NOMO-1 treated with DMSO at 0.1 percent for 48 hours (cell line): ENCODE results near the gene ATP2B2.

Source experiments
- DNase-seq: peaks from one replicate; lab custom pipeline; 2025; ENCODE audit not compliant: unreplicated experiment; lab: John Stamatoyannopoulos, UW

ATP2B2 gene

DNA sequence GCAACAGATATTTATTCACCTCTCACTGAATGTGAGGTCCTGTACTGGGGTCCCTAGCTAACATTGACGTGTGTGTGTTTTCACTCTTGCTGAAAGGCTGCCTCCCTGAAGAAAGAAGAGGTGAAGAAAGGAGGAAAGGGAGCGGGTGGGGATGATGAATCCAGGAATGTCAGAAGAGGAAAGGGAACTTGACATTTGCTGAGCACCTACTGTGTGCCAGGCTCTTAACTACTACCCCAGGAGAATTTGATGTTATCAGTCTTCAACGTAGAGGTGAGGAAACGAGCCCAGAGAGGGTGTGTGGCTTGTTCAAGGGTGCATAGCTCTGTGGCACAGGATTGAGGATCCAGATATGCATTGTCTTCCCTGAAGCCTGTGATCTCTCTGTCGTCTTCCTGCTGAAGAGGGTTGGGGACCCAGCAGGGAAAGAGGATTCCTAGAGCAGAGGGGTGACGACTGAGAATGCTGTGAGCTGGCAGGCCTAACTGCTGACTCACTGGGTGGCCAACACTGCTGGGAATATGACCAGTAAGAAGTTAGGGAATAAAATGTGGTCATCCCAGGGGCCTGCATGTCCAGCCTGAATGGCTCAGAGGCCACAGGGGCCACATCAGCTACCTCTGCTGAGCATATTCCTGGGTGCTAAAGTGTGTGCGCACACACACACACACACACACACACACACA, 6.6 kb upstream of the ATP2B2 start:
- DNase-seq = no peak

DNA sequence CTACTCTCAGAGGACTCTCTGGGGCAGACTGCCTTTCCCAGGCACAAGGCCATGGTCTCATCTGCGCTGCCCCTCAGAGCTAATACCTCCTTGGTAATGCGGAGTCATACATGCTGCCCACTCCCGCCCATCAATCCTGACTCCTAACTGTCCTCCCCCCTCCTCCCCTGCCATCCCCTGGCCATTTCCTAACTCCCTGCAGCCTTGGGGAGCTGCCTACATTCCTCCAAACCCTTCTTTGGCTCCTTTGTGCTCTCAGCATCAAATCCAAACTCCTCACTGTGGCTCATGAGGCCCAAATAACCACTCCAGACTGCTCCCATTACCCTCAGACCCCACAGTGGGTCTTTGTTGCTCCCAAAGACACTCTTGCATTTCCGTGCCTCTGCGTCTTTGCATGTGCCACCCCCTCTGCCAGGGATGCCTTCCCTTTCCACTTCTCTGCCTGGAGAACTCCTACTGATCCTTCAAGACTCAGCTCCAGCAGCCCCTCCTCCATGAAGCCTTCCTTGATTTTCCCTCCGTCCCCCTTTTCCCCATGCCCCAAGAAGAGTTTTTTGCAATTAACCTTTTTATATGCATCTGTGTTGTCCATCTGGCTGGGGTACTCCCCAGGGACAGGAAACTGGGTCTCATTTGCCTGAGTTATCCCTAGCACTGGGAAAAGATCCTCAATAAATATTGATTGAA, 5.5 kb upstream of the ATP2B2 start:
- DNase-seq = no peak

DNA sequence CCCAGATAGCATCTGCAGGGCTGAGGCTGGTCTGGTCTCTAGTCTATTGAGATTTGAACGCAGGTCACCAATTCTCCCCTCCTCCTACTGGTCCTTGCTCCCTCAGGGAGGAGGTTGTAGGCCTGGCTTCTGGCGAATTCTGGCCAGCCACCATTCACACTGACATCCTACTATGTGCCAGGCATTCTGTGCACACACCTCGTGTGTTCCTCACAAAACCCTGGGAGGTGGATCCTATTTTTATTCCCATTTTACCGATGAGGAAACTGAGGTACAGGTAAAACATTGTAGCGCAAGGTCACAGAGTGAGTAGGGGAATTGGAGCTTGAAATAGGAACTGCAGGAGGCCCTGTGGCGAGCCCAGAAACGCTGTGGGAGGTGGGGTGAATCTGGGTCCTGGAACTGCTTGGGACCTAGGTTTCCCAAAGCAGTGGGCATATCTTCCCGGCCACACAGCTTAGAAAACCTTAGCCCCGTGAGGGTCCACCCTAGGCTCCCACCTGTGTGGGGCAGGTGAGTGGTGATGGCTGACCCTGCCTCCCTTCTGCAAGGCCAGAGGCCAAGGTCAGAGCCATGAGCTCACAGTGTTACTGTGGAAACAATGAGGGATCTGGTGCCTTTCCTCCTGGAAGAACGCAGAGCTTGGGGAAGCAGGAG, 4.8 kb upstream of the ATP2B2 start:
- no peak for DNase-seq

DNA sequence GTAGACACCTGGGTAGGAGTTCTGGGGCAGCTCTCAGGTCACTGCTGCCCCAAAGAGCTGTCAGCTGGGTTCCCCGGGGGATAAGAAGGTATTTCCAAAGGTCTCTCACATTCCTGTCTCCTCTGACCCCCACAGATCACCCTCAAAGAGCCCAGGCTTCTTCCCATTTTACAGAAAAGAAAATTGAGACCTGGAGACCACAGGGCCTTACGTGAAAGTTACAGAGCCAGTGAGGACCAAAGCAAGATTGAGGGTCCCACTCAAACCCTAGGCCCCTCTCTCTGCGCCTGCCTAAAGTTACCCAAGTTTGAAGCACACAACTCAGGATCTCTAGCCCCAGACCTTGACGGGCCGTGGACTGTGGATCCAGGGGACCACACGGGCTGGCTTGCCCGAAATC, 3.9 kb upstream of the ATP2B2 start:
- DNase-seq = no peak

DNA sequence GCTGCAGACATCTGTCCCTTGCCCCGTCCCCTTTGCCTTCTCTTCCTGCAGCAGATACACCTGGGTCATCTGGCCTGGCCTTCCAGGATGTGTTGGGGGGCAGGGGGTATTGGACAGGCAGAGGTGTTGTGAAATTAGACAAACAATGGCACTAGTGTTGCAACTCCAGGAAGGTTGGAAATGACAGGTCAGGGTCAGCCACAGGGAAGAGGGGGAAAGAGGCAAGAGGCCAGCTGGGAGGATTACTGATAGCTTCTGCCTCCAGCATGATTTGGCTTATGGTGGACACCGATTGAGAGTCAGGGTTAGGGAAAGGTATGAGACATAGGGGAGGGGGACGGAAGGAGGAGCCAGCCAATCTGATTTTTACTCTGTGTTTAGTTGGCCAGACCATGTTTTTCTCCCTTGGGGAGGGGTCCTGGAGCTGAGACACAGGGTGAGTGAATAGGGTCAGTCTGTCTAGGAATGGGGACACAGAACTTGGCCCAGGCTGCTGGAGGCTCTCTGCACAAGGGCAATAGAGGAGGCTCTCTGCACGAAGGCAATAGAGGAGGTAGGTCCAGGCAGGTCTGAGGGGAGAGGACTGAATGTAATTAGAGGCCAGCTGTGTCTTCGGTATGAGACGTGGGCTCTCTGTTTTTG, 3.4 kb upstream of the ATP2B2 start:
- DNase-seq = no peak

DNA sequence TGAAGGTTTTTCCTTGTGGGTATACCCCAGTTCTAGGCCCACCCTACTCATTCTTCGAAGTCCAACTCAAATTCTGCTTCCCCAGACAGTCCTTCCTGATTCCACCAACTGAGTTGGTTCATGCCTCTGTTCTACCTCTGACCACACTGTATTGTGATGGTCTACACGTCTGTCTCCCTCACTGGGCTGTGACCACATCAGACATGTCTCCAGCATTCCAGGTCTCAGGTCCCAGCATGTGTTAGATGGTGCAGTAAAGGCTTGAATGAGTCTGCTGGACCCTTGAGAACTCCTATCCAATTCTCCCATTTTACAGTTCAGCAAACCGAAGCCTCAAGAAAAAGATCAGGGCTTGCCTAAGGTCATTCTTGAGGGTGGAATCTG, 2.8 kb upstream of the ATP2B2 start:
- DNase-seq = no peak

DNA sequence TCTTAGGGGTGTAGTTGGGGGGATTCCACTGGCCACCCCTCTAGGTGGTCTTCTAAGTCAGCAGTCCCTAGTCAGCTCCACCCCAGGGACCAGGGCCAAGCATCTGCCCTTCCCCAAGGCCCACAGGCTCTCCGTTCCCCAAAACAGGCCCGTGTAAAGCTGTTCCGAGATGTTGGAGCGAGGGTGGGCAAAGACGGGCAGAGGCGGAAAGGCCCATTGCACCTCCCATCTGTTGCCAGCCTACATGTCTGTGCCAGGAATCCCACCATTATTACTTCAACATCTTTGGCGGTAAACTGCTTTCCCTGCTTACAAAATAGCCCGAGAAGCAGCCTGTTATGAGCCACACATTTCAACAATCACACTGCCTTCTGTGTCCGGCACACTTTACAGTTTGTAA, 1.9 kb upstream of the ATP2B2 start:
- DNase-seq = no peak

DNA sequence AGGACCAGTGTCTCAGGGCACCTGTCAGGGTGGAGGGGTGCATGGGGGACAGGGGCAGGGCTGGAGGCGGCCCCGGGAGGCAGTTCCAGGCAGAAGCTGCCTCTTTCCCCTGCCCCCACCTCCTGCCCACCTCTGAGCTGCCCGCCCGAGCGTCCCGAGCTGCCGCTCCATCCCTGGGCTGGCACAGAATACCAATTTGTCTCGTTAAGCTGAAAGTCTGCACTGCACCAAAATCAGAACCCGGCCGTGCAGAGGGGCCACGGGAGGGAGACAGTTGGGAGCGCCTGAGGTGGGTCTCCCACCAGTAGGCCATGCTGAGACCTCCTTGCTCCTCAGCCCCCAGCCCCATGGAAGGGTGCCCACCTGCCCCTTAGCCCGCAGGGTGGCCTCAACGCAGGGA, 1.3 kb upstream of the ATP2B2 start:
- DNase-seq = no peak

DNA sequence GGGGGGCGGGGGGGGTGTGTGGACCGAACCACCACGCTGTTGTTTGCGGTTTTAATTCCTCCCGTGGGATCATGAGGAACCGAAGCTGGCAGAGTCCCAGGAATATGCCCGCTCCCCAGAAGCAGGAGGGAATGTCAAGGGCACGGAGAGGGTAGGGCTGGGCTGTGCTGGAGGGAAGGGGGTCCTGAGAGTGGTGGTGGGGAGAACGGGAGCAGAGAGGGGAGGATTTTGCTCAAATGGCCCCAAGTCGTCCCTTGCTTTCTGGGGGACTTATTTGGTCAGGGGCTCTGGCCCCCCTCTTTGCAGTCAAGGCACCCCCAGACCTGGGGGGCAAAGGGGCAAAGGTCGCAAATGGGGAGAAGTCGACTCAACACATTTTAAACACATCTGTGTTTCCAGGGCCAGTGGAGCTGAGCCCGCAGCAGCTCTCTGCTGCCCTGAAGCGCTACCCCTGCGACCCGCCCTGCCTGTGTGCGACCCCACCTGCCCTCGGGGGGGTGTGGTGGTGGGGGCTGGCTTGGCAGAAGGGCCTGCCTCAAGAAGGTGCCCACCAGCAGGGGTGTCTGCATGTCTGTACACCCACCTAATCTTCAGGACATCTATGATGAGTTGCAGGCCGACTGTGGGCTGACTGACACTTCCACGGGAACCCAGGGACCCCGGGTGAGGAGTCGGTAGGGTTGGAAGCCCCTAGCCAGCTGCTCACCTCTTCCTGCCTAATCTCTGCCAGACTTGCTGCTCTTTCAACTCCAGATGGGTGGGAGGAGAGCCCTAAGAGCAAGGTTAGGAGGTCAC, 602 bp upstream of the ATP2B2 start:
- no peak for DNase-seq

DNA sequence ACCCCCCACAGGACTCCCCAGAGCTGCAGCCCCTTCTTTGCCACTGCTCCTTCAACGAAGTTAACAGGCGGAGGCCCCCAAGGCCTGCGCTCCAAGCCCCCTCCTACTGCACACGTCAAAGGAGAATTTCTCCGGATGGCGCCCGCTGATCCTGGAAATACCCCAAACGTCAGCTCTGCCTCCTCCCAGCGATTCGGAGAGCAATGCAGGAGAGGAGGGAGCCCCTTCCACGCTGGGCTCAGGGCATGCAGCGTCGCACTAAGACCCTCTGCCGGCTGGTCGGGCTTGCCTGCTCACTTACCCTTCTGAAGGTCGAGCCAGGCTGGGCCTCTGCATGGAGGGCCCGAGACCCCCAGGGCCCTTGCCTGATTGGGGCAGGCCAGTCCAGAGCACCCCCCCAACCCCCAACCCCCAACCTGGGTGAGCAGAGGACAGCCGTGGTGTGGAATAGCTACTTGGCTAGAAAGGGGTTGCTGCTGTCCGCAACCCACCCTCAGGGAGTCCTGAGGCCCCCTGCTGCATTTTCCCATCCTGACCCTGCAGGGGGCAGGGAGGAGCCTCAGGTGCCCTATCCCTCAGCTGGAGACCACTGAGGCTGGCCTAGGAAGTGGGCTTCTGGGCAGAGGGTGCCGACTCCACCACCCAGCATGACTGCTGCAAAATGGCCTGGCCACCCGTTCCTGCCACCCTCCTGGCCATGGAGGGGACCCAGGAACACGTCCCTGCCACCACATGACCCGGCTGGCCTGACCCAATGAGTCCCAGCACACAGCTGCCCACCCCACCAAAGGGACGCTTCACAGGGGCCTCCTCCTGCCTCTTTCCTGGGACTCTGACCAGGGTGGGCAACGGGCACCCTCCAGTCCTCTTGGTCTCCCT, 976 bp downstream of the ATP2B2 start:
- no peak for DNase-seq

DNA sequence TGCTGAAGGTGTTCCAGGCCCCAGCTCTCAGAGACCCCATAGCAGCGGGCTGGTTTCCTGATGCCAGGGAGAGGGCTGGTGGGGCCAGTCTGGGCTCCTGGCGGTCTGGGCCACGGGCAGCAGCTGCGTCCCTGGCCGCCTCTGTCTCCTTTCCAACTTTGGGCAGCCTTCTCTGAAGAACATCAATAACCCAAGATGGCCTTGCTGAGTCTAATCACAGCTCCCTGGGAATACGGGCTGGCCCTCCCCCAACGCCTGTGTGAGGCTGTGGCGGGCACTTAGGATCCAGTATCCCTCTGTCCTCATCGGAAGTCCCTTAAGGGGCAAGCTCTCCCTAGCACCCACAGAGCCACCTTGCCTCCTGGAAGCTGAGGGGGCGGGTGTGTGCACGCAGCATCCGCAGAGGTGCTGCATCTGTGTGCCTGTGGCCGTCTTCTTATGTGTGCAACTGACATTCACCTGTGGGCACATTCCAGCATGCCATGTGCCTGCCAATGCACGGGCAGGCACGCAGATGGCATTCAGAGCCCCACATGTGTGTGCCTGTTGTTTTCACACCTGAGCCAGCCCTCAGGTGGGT, 2.1 kb downstream of the ATP2B2 start:
- DNase-seq = no peak

DNA sequence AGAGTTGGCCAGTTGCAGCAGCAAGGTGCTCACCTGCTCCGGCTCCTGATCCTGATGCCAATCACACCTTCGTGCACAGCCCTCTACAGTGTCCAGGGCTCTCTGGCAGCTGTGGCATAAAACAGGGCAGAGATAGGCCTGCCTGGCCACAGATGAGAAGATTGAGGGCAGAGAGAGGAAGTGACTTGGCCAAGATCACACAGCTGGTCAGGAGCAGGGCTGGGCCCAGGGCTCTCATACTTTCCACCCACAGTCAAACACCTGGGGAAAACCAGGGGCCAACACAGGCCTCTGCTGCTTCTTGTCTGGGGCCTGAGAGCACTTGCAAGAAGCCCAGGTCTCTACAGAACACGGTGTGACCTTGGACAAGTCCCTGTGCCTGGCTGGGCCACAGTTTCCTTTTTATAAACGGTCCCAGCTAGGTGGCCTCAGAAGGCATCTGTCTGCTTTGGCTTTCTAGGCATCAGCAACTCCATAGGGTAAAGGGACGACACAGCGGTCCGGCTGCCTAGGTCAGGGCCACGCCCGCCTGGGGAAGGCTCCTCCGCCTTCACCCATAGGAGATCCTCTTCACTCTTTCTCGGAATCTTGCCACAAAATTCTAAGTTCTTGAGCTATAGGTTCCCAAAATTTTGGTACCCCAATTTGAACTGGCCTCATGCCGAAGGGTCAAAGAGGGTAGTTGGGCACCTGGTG, 3.1 kb downstream of the ATP2B2 start:
- DNase-seq = no peak

DNA sequence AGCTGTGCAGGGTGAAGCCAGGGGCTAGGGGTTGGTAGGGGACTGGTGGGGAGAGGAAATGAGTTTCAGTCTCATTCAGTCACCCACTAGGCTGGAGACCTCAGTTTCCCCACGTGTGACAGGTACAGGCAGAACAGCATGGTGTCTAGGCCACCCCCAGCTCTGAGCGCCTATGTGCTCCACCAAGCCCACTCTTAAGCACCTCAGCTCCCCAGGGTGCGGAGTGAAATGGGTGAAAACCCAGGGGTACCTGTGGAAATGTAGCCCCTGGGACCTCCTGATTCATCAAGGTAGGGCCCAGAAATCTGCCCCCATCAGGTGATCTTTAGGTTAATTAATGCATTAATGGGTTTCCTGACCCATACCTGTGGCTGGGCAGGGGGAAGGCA, 3.7 kb downstream of the ATP2B2 start:
- no peak for DNase-seq

DNA sequence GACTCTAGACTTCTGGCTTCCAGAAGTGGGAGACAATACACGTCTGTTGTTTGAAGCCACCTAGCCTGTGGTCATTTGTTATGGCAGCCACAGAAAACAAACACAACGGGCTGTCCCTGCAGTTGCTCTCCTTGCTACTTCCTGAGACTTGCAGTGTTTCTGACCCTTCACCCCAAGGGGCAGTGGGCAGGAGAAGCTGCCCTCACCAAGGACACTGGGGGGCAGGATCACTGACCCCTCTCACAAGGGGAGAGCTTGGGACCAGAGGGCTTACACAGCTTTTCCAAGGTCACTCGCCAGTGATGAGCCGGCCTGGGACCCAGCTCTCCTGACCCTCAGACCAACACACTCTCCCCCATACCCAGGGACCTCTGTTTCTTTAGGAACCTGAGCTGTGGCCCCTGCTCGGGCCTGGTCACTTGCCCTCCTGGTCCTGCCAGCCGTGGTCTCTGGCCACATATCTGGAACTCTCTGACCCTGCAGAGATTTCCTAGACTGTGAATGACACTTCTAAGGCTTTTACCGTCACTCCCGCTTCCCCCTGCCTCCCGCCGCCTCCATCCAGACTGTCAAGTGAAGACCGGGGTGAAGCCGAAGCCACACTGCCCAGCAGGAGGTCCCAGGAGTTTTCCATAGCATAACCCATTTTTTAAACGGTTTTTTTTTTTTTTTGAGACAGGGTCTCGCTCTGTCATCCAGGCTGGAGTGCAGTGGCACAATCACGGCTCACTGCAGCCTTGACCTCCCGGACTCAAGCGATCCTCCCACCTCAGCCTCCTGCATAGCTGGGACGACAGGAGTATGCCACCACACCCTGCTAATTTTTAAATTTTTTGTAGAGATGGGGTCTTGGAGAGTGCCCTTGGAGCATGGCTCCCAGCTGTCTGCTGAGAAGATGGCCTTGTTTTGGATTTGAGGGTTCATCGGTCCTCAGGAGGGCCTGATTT, 4.4 kb downstream of the ATP2B2 start:
- no peak for DNase-seq

DNA sequence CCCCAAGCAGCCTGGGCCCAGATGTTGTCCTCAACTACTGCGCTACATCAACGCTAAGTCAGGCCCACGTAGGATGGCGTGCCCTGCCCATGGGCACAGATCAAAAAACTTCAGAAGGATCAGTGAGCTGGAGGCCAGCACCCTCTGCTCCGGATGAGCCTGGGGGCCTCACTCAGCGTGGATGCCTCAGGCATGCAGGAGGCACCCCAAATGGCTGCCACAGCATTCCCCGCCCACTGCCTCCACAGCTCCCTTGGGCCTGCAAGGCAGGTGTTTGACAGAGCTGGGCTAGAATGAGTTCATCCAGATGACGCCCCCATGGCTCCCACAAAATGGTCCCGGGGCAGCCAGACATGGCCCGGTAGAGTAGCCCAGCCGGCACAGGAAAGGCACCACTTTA, 7.1 kb downstream of the ATP2B2 start:
- no peak for DNase-seq

DNA sequence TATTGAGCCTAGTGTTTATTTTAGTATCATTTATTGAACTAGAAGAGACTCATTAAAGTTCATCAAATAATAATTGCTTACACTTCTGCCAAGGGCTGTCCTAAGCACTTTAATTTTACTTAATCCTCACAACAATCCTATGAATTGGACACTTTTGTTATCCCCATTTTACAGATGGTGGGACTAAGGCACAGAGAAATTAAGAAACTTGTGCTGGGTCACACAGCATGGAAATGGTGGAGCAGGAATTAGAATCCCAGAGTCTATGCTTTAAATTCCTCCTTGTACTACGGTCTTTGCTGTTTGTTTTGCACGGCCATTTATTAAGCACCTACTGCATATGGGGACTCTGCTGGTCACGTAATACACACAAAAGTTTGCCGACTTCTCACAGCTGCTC, 7.9 kb downstream of the ATP2B2 start:
- DNase-seq = no peak

DNA sequence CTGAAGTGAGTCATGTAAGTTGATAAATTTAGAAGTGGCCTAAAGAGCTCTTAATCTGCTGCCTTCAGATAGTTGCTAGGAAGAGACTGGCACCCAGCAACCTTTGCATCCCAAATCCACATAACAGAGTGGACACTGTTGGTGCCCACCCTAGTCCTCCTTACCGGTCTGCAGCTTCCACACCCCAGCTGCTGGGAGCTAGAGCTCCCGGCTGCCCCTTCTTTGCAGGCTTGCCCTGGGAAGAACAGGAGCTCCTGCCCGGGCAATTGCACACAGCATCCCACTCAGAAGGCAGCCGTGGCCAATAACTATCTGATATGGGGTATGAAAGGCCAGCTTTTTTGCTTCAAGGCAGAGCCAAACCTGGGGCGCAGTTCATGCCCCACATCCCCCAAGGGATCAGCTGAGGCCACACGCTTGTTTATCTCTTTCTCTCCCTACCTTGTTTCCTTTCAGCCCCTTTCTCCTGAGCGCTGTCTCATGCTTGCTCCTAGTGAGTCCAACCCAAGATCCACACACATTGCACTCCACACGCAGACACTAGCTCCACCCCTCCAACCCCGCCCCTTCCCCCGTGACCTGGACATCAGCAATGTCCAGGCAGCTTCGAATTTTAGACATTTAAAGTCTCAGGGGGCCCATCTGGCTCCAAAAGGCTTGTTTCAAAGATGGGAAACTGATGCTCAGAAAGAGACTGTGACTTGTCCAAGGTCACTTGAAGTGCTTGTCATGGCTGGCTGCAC, 9.1 kb downstream of the ATP2B2 start:
- DNase-seq = no peak

DNA sequence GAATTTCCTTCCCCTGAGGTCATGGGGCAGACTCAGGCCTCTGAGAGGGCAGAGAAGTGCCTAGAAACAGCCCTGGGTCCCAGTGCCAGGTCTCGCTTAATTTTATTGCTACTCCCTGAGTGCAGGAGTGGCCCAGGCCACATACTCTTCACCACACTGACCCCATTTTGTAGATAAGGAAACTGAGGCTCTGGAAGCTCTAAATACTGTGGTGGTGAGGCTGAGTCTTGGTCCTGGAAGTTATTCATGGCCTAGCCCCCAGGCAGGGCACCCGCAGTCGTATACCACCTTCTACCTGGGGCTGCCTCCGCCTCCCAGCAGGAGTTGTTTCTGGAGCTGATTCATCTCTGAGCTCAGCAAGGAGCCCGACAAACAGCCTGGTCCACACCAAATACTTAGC, 9.8 kb downstream of the ATP2B2 start:
- no peak for DNase-seq
